Measurements from ENCODE around the gene VWA3A. TPM values are rescaled to one million over a fixed set of nuclear protein-coding genes. Genes with fewer than 3 reads are reported as not detected.

VWA3A gene
- total RNA-seq, 1 donor from 2014 or later, result 2.6 TPM

DNA sequence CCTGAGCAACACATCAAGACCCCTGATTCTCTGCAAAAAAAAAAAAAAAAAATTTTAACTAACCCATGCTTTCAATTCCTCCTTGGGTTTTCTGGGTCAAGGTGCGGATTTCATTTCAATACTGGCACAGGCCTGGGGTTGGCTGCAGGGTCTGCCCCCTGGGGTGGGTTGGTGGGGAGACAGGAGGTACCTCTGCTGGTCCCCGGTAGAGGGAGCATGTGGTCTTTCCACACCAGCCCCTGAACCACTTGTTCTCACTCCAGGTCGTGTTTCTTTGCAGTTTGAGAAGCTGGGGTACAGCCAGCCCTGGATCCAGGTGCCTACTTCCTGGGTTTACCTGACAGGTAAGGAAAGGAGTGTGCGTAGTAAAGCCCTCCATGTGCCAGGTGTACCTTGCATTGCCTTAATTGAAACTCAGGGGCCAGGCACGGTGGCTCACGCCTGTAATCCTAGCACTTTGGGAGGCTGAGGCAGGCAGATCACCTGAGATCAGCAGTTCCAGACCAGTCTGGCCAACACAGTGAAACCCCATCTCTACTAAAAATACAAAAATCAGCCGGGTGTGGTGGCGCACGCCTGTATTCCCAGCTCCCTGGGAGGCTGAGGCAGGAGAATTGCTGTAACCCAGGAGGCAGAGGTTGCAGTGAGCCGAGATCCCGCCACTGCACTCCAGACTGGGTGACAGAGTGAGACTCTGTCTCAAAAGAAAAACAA is 91.7 kb downstream of the VWA3A start:
- H3K9me3 ChIP-seq, result no peaks in the 10 kb centered on the region
- ATAC-seq (no peak), DNase-seq (no peak)
- intact Hi-C loops (cut with DNase I), result loop anchor here (10.0 kb wide), 1 partner anchor 79 kb away; no protein-coding TSS in a partner anchor
- H3K4me3 ChIP-seq, result no peak overlapping the region
- no peaks in the 10 kb centered on the region for H3K36me3 ChIP-seq
- no peak overlapping the region for H3K27ac ChIP-seq
- H3K27me3 ChIP-seq, result no peaks in the 10 kb centered on the region
- TF ChIP-seq, protein P1, sequence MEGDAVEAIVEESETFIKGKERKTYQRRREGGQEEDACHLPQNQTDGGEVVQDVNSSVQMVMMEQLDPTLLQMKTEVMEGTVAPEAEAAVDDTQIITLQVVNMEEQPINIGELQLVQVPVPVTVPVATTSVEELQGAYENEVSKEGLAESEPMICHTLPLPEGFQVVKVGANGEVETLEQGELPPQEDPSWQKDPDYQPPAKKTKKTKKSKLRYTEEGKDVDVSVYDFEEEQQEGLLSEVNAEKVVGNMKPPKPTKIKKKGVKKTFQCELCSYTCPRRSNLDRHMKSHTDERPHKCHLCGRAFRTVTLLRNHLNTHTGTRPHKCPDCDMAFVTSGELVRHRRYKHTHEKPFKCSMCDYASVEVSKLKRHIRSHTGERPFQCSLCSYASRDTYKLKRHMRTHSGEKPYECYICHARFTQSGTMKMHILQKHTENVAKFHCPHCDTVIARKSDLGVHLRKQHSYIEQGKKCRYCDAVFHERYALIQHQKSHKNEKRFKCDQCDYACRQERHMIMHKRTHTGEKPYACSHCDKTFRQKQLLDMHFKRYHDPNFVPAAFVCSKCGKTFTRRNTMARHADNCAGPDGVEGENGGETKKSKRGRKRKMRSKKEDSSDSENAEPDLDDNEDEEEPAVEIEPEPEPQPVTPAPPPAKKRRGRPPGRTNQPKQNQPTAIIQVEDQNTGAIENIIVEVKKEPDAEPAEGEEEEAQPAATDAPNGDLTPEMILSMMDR (IDR thresholded peaks at IDR 0.05), result no peak
- peaks cover 10% of the 10 kb centered on the region for H3K4me1 ChIP-seq

DNA sequence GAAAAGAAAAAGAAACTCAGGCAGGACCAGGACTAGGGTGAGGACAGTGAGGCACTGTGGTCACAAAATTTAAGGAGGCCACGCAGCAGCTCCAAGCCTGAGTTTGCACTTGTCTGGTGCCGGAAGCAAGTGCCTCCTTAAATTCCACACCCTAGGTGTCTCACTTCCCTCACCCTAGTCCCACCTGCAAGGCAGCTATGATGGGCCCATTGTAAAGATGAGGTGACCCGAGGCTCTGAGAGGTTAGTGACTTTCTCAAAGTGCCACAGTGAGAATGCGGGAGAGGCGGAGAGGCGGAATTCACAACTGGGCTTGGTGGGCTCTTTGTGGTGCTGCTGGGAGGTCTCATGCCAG is 92.3 kb downstream of the VWA3A start:
- H3K9me3 ChIP-seq, result no peaks in the 10 kb centered on the region
- no peaks in the 10 kb centered on the region for H3K27me3 ChIP-seq
- DNase-seq (no peak), ATAC-seq (no peak)
- H3K27ac ChIP-seq, result no peak overlapping the region
- intact Hi-C loops (cut with DNase I), result loop anchor here (10.0 kb wide), 1 partner anchor 80 kb away; no protein-coding TSS in a partner anchor
- peaks cover 16% of the 10 kb centered on the region for H3K4me1 ChIP-seq
- no peak overlapping the region for H3K4me3 ChIP-seq
- TF ChIP-seq, protein P1 (IDR thresholded peaks at IDR 0.05), result no peak
- H3K36me3 ChIP-seq, result no peaks in the 10 kb centered on the region

DNA sequence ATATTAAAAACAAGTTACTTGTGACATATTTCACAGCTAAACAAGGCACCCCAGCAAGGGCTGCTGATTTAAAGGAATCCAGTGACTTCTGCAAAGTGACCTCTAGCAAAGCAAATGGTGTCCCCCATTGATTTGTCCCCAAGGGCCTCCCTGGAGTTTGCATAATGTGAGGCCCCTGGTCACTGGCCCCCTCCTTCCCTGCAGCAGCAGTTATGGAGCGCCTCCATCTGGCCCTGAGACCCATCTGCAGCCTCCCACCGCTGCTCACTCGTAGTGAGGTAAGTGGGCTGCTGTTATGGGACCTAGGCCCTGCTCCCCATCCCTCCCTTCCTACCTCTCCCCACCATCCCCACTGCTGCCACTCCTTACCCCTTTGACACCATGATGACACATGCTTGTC is 94.2 kb downstream of the VWA3A start:
- no peaks in the 10 kb centered on the region for H3K27me3 ChIP-seq
- ATAC-seq (no peak), DNase-seq (no peak)
- no peaks in the 10 kb centered on the region for H3K36me3 ChIP-seq
- no peak overlapping the region for H3K4me3 ChIP-seq
- H3K4me1 ChIP-seq, result peaks cover 18% of the 10 kb centered on the region
- TF ChIP-seq, protein P1 (IDR thresholded peaks at IDR 0.05), result no peak
- no peaks in the 10 kb centered on the region for H3K9me3 ChIP-seq
- no peak overlapping the region for H3K27ac ChIP-seq
- intact Hi-C loops (cut with DNase I), result loop anchor here (5.0 to 10.0 kb wide), 2 partner anchors 82 to 184 kb away; partner anchors contain the start of gene PDZD9

GRCh38 chr16:22188267-22188594 is 95.9 kb downstream of the VWA3A start:
- Histone ChIP-seq H3K27me3 (no peaks in the 10 kb centered on the region), H3K4me3 (no peak overlapping the region), H3K9me3 (no peaks in the 10 kb centered on the region), H3K4me1 (peaks cover 28% of the 10 kb centered on the region), H3K27ac (peak overlapping the region; percentile 12), H3K36me3 (no peaks in the 10 kb centered on the region)
- TF ChIP-seq, protein P1 (IDR thresholded peaks at IDR 0.05), result no peak
- intact Hi-C loops (cut with DNase I), result loop anchor here (5.0 to 10.0 kb wide), 2 partner anchors 83 to 186 kb away; partner anchors contain the start of gene PDZD9
- no peak for ATAC-seq
- DNase-seq, result no peak

GRCh38 chr16:22188595-22189442 is 96.5 kb downstream of the VWA3A start:
- no peaks in the 10 kb centered on the region for H3K9me3 ChIP-seq
- H3K4me1 ChIP-seq, result peaks cover 28% of the 10 kb centered on the region
- TF ChIP-seq, protein P1 (IDR thresholded peaks at IDR 0.05), result peak; percentile 83
- intact Hi-C loops (cut with DNase I), result loop anchor here (5.0 to 10.0 kb wide), 2 partner anchors 84 to 187 kb away; partner anchors contain the start of gene PDZD9
- peak; percentile 2 for ATAC-seq
- no peaks in the 10 kb centered on the region for H3K36me3 ChIP-seq
- DNase-seq, result peak; percentile 70
- peak overlapping the region; percentile 92 for H3K27ac ChIP-seq
- no peaks in the 10 kb centered on the region for H3K27me3 ChIP-seq
- H3K4me3 ChIP-seq, result no peak overlapping the region
